Ishikawa (cell line): Measurements from ENCODE around the gene ZWINT.

Experiments
- CEBPB ChIP-seq: IDR thresholded peaks from 2 replicates; pipeline ENCODE4 v1.6.1; 2012
- CREB1 ChIP-seq: IDR thresholded peaks from 2 replicates; pipeline ENCODE4 v1.6.1; 2012; ENCODE audit warnings: low read depth
- EGR1 ChIP-seq: IDR thresholded peaks from 2 replicates; pipeline ENCODE4 v1.6.1; 2012
- EP300 ChIP-seq: IDR thresholded peaks from 2 replicates; pipeline ENCODE4 v1.6.1; 2012; ENCODE audit warnings: borderline replicate concordance
- FOXM1 ChIP-seq: IDR thresholded peaks from 2 replicates; pipeline ENCODE4 v1.6.1; 2012; ENCODE audit warnings: low read depth, borderline replicate concordance
- MAX ChIP-seq: IDR thresholded peaks from 2 replicates; pipeline ENCODE4 v1.6.1; 2012
- NFIC ChIP-seq: IDR thresholded peaks from 2 replicates; pipeline ENCODE4 v1.6.1; 2012
- RAD21 ChIP-seq: IDR thresholded peaks from 2 replicates; pipeline ENCODE4 v1.6.1; 2012; ENCODE audit warnings: low read depth
- REST ChIP-seq: IDR thresholded peaks from 2 replicates; pipeline ENCODE4 v1.6.1; 2012; ENCODE audit warnings: low read depth, mild to moderate bottlenecking
- TAF1 ChIP-seq: IDR thresholded peaks from 2 replicates; pipeline ENCODE4 v1.6.1; 2012; ENCODE audit warnings: low read depth, mild to moderate bottlenecking
- TCF12 ChIP-seq: IDR thresholded peaks from 2 replicates; pipeline ENCODE4 v1.6.1; 2012; ENCODE audit warnings: low read depth
- TEAD4 ChIP-seq: IDR thresholded peaks from 2 replicates; pipeline ENCODE4 v1.6.1; 2012
- USF1 ChIP-seq: IDR thresholded peaks from 2 replicates; pipeline ENCODE4 v1.6.1; 2012
- YY1 ChIP-seq: IDR thresholded peaks from 2 replicates; pipeline ENCODE4 v1.6.1; 2012; ENCODE audit warnings: low read depth
- ZBTB7A ChIP-seq: IDR thresholded peaks from 2 replicates; pipeline ENCODE4 v1.6.1; 2012; ENCODE audit warnings: low read depth

ZWINT gene

GRCh38 chr10:56319386-56319785 lies 41.7 kb downstream of the ZWINT start:
- TF ChIP-seq MAX (no peak), EGR1 (no peak), RAD21 (no peak), EP300 (no peak), FOXM1 (no peak), CEBPB (no peak), YY1 (no peak), USF1 (no peak)

- TF ChIP-seq REST (no peak), EGR1 (no peak), TCF12 (no peak), TAF1 (no peak), YY1 (no peak), NFIC (no peak), MAX (no peak), USF1 (no peak), FOXM1 (no peak), CREB1 (no peak), TEAD4 (no peak), RAD21 (no peak), EP300 (no peak), CEBPB (no peak), ZBTB7A (no peak)
These were observed 42.2 kb downstream of the ZWINT start for GRCh38 chr10:56318816-56319215.

- TF ChIP-seq FOXM1 (no peak), REST (no peak), MAX (no peak), TCF12 (no peak), RAD21 (no peak), EP300 (no peak), ZBTB7A (no peak)
These were observed 43.5 kb downstream of the ZWINT start for GRCh38 chr10:56317603-56318002.

- TF ChIP-seq REST (no peak), EP300 (no peak), CEBPB (no peak), TCF12 (no peak), FOXM1 (no peak), ZBTB7A (no peak), CREB1 (no peak), MAX (no peak), TEAD4 (no peak), RAD21 (no peak), YY1 (no peak), USF1 (no peak), EGR1 (no peak), NFIC (no peak), TAF1 (no peak)
These were observed 44.5 kb downstream of the ZWINT start for GRCh38 chr10:56316603-56317002.
